Brain pericyte (primary cell): ENCODE results near the gene KCNK2.

Experiments
- DNase-seq: peaks from one replicate; pipeline ENCODE4 v3.0.0-alpha.2; 2012; ENCODE audit warnings: low read depth, low spot score

Gene KCNK2

GRCh38 chr1:215095524-215095923 lies 13.0 kb downstream of the KCNK2 start:
- DNase-seq: no peak

DNA sequence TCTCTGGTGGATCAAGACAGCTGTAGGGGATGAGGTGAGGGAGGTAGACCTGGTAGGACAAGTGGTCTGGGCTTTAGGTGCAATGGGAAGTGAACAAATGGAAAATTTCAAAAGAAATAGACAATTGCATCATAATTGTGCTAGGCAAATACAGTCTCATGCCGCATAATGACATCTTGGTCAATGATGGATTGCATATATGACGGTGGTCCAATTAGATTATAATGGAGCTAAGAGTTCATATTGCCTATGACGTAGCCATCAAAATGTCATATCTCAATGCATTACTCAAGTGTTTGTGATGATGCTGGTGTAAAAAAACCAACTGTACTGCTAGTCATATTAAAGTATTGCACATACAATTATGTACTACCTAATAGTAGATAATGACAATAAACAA lies 19.0 kb downstream of the KCNK2 start:
- DNase-seq: no peak

DNA sequence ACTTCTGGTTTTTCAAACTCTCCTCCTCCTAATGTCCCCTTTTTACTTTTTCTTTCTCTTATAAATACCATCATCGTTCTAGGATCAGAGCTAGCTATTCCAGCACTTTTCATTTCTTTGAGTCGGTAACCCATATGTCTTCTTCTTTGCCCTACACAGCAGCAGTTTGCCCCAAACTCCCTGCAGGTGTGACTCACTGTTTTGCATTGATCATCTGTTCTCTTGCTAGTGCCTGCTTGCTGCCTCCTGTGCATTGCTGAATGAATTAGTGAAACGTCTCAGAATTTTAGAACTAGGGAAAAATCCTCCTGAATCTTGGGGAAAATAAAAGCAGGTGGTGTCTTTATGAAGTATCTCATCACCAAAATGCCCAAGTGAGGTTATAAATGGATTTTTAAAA lies 21.7 kb downstream of the KCNK2 start:
- no peak for DNase-seq

GRCh38 chr1:215106067-215106466 lies 23.5 kb downstream of the KCNK2 start:
- DNase-seq: no peak

GRCh38 chr1:215109171-215109570 lies 26.6 kb downstream of the KCNK2 start:
- DNase-seq: no peak

- DNase-seq: no peak
Observed at GRCh38 chr1:215111916-215112315, 29.4 kb downstream of the KCNK2 start.

DNA sequence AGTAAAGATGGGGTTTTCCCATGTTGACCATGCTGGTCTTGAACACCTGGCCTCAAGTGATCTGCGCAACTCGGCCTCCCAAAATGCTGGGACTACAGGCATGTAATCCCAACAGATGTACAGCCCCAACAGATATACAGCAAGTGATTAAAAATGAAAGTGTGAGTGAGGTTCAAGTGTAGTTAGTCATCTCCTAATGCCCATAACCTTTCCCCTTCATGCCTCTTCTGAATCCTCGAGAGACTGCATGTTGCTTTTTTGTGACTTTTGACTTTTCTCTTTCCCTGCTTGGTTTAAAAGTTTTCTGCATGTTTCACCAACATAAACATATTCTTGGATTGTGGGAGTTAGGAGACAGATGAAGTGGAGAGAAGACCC lies 31.2 kb downstream of the KCNK2 start:
- DNase-seq: peak; percentile 3

GRCh38 chr1:215114154-215114933 lies 31.8 kb downstream of the KCNK2 start:
- peak; percentile 47 for DNase-seq

- no peak for DNase-seq
Observed at GRCh38 chr1:215115760-215116159, 33.2 kb downstream of the KCNK2 start.

DNA sequence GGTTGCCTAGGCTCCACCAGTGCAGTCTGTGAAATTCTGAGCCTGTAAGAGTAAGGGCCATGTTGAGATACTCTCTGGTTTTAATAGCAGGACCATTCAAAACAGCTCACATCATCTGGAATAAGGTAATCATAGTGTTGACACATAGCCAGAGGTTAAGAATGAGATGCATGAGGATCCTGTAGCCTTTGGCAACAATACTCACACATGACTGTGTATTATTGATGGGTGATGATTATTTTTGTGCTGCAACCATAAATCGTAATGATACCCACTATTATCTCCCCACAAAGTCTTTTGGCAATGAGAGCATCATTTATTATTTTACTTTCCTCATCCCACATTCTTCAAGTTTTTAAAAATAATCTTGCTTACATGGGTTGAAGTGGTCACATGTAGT lies 35.5 kb downstream of the KCNK2 start:
- DNase-seq: no peak

DNA sequence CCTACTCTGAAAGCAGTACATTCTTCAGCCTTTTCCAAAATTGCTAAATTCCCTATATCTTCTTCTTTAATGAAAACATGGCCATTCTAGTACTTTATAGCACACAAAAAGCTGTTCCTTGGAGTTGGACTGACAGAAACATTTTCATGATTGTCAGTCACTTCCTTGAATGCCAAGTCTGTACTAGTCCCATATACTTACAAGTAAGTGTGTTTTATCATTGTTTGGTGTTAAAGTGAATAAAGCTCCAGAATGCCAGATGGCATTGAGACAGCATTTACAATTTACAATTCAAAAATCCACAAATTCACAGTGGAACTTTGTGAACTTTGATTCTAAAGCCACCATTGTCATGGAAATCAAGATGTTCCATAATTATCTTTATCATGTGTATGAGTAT lies 36.5 kb downstream of the KCNK2 start:
- no peak for DNase-seq

GRCh38 chr1:215119719-215120365 lies 37.3 kb downstream of the KCNK2 start:
- DNase-seq: no peak

DNA sequence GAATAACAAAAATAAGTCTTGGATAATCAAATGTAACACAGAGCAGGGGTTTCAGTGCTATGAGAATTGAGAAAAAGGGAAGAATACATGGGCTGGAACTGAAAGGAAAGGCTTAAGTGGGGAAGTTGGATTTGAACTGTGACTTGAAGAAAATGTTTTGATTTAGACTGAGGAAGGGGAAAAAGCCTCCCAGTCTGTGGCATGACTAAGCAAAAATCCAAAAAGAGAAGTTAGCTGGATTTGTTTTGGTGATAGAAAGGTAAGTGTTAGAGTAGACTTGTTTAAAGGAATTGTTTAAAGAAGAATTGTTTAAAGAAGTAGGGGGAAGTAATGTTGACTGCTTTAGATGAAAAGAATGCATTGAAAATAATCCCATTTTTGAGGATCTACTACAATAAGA lies 46.0 kb downstream of the KCNK2 start:
- DNase-seq: no peak

GRCh38 chr1:215131291-215131690 lies 48.8 kb downstream of the KCNK2 start:
- DNase-seq: no peak

DNA sequence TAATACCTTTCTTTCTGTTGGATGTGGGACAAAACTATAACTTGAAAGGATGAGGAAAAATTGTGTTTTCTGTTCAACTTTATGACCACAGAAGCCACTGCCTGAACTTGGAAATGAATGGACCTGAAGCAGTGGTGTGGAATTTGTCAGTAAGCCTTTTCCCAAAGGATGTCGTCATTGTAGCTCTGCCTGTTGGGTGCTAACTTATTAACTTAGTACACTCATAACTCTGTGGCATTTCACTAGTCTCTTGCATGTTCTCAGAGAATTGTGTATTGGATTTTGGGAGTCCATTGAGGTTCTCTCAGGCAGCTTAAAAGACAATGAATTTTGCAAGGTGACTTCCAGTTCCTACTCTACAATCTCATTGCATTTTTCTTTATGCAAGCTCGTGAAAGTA lies 49.6 kb downstream of the KCNK2 start:
- DNase-seq: no peak

DNA sequence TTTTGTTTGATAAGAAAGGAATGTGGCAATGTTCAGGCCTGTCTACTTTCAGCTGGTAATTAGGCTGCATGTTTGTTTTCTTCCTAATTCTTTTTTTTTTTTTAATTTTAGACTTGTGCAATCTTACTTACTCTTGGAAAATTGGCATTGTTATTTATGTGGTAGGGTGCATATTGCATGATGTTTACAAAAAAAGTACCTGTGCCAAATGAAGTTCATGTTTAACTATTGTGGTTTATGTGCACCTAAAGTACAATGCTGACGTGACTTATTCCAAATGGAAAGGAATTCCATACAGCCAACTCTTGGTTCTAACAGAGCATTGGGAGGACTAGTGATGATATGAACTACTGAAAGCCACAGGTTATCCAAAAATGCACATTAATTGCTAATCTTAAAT lies 51.0 kb downstream of the KCNK2 start:
- DNase-seq: no peak

DNA sequence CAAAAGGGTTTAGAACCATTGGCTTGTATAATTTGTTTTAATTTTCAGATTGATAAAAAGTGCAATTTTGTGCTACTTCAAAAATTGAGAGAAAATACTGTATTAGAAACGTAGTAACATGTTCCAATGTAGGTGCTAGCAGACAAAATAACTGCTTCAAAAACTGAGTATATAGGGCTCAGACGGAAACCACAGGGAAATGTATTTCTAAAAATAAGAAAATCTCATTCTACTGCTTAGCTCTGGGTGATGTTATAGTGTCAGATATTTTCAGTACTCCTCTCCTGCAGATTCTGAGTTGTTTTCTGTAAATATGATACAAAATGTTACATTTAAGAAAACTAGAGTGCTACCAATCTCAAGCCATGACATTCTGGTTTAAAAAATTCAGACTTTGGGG lies 55.4 kb downstream of the KCNK2 start:
- no peak for DNase-seq

- DNase-seq: no peak
Observed at GRCh38 chr1:215140135-215140534, 57.6 kb downstream of the KCNK2 start.

DNA sequence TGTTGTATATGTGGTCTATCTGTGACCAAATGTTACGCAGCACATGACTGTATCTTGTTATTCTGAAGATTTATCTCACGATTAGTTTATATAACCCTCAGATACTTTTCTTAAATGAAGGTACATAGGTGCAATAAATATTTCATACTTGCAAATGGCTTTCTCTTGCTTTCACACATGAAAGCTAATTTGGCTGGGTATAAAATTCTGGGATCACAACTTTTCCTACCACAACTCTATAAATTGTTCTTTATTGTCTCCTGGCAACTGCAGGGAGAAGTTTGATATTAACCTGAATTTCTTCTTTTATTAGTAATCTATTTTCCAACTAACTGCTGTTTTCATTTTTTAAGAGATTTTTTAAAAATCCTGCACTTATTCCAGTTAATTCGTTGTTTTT lies 58.9 kb downstream of the KCNK2 start:
- DNase-seq: no peak

DNA sequence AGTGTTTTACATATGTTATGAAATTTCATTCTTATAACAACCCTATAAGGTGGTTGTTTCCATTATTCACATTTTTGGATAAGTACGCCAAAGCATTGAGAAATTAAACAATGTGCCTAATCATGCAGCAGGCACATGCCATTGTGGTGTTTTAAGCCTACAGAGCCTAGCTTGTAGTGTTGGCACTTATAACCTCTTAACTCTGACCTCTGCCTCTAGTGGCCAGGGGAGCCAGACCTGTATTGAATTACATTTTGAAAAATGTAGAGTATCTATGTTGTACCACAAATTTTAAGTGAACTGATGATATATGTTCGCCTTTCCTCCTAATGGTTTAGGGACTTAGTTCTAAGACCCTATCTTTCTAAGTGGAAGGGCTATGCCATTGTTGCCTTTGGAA lies 61.0 kb downstream of the KCNK2 start:
- no peak for DNase-seq

- DNase-seq: peak; percentile 8
Observed at GRCh38 chr1:215146240-215146975, 63.9 kb downstream of the KCNK2 start.

GRCh38 chr1:215147024-215147423 lies 64.5 kb downstream of the KCNK2 start:
- no peak for DNase-seq
